Germinal center (tissue), 1 donor: ENCODE measurements around the gene SERPINB12.

ENCODE experiments used
- DNase-seq: peaks from one replicate; pipeline ENCODE4 v3.0.0; 2012; ENCODE audit warnings: mixed read lengths, low spot score

SERPINB12 gene

GRCh38 chr18:63542069-63542468 lies at the start of gene SERPINB12:
TSS of gene SERPINB12 (plus strand) at chr18:63542369. CDS start at chr18:63556160, 13,791 bp downstream.
- no peak for DNase-seq

- DNase-seq, result no peak
These were observed 49.3 kb upstream of the SERPINB12 start for GRCh38 chr18:63492851-63493250.

GRCh38 chr18:63495675-63496074 lies 46.5 kb upstream of the SERPINB12 start:
- DNase-seq, result no peak

GRCh38 chr18:63505566-63506335 lies 36.4 kb upstream of the SERPINB12 start:
- DNase-seq, result peak; percentile 32

GRCh38 chr18:63506336-63506646 lies 35.9 kb upstream of the SERPINB12 start:
- no peak for DNase-seq

- no peak for DNase-seq
These were observed 33.6 kb upstream of the SERPINB12 start for GRCh38 chr18:63508596-63508995.

- no peak for DNase-seq
These were observed 30.9 kb upstream of the SERPINB12 start for GRCh38 chr18:63511285-63511684.

- no peak for DNase-seq
These were observed 27.8 kb upstream of the SERPINB12 start for GRCh38 chr18:63514326-63514725.

- DNase-seq, result no peak
These were observed 27.1 kb upstream of the SERPINB12 start for GRCh38 chr18:63514888-63515678.

GRCh38 chr18:63515801-63516200 lies 26.4 kb upstream of the SERPINB12 start:
- no peak for DNase-seq

GRCh38 chr18:63518178-63519012 lies 23.8 kb upstream of the SERPINB12 start:
- DNase-seq, result peak; percentile 38

GRCh38 chr18:63520053-63520685 lies 22.0 kb upstream of the SERPINB12 start:
- no peak for DNase-seq

- no peak for DNase-seq
These were observed 18.5 kb upstream of the SERPINB12 start for GRCh38 chr18:63523660-63524059.

GRCh38 chr18:63527251-63527650 lies 14.9 kb upstream of the SERPINB12 start:
- no peak for DNase-seq

GRCh38 chr18:63528863-63529492 lies 13.2 kb upstream of the SERPINB12 start:
- no peak for DNase-seq

GRCh38 chr18:63532471-63532870 lies 9.7 kb upstream of the SERPINB12 start:
- DNase-seq, result no peak

- no peak for DNase-seq
These were observed 7.6 kb upstream of the SERPINB12 start for GRCh38 chr18:63534615-63535014.

- no peak for DNase-seq
These were observed 2.2 kb upstream of the SERPINB12 start for GRCh38 chr18:63539904-63540510.

- DNase-seq, result no peak
These were observed 1.8 kb downstream of the SERPINB12 start for GRCh38 chr18:63544017-63544416.

GRCh38 chr18:63545000-63545399 lies 2.8 kb downstream of the SERPINB12 start:
- no peak for DNase-seq

- DNase-seq, result no peak
These were observed 7.9 kb downstream of the SERPINB12 start for GRCh38 chr18:63550068-63550467.
